Neural cell (in vitro differentiated cells): ENCODE results near the gene CDC37L1.

Source experiments
- CTCF ChIP-seq: fragments of 450-650 bp; IDR thresholded peaks from 2 replicates; pipeline ENCODE4 v1.5.1; 2014; ENCODE audit warnings: antibody characterized with exemption, mild to moderate bottlenecking, moderate library complexity; ENCODE audit not compliant: poor library complexity, severe bottlenecking
- EP300 ChIP-seq: fragments of 450-650 bp; conservative IDR thresholded peaks from 2 replicates; pipeline ENCODE4 v1.6.1; 2014; ENCODE audit warnings: antibody characterized with exemption, mild to moderate bottlenecking, moderate library complexity; ENCODE audit not compliant: poor library complexity, severe bottlenecking
- MXI1 ChIP-seq: fragments of 450-650 bp; conservative IDR thresholded peaks from 2 replicates; pipeline ENCODE4 v1.6.1; 2014; ENCODE audit warnings: antibody characterized with exemption, mild to moderate bottlenecking; ENCODE audit not compliant: poor library complexity, severe bottlenecking
- REST ChIP-seq: IDR thresholded peaks from 2 replicates; pipeline ENCODE4 v1.6.1; 2012; ENCODE audit warnings: borderline replicate concordance
- TAF1 ChIP-seq: IDR thresholded peaks from 2 replicates; pipeline ENCODE4 v1.6.1; 2012; ENCODE audit warnings: low read depth

- TF ChIP-seq CTCF (no peak), REST (no peak), MXI1 (no peak), EP300 (no peak), TAF1 (no peak)
Measured at GRCh38 chr9:4725706-4726442, 46.5 kb downstream of the CDC37L1 start.
